22Rv1 (cell line): ENCODE data around the gene ANGPTL8.

ENCODE experiments used
- H3K27ac ChIP-seq: fragments of 450-650 bp; 2 replicates; pipeline ENCODE4 v1.5.1; 2017
- CTCF ChIP-seq: fragments of 450-650 bp; IDR thresholded peaks from 2 replicates; pipeline ENCODE4 v1.5.1; 2017; ENCODE audit warnings: mild to moderate bottlenecking
- ZFX ChIP-seq: fragments of 450-650 bp; IDR thresholded peaks from 2 replicates; pipeline ENCODE4 v1.6.1; 2017; ENCODE audit warnings: antibody characterized with exemption, borderline replicate concordance

ANGPTL8 gene, protein sequence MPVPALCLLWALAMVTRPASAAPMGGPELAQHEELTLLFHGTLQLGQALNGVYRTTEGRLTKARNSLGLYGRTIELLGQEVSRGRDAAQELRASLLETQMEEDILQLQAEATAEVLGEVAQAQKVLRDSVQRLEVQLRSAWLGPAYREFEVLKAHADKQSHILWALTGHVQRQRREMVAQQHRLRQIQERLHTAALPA

DNA sequence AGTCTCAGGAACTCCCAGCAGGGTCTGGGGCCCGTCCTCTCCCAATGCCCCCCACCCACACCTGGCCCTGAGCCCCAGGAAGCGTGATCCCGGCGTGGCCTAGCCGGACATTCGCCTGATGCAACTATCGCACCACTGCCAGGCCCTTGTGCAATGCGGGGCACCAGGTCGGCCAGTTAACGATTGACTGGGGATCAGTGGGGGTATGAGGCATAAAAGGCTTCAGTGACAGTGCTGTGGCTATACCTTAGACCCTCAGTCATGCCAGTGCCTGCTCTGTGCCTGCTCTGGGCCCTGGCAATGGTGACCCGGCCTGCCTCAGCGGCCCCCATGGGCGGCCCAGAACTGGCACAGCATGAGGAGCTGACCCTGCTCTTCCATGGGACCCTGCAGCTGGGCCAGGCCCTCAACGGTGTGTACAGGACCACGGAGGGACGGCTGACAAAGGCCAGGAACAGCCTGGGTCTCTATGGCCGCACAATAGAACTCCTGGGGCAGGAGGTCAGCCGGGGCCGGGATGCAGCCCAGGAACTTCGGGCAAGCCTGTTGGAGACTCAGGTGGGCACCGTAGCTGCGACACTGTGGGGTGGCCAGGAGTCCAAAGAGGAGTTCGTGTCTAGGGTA lies at the start of gene ANGPTL8:
Gene ANGPTL8 (plus strand): TSS at position 243 of the 624 bp plus-strand sequence. CDS start 19 bp downstream, at position 262.
- no peak within 1 kb of the TSS for H3K27ac ChIP-seq
- TF ChIP-seq CTCF (no peak), ZFX (no peak)

DNA sequence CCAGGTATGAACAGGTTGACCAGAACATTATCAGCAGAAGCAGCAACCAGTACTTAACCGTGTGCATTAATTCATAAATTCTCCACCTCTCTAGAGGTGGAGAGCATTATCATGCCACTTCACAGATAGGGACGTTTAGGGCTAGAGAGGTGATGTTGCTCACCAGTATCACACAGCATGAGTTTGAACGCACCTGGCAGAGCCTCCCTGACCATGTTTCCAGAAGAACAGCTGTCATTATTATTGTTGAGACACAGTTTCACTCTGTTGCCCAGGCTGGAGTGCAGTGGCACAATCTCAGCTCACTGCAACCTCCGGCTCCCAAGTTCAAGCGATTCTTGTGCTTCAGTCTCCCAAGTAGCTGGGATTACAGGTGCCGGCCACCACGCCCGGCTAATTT lies 48.9 kb upstream of the ANGPTL8 start:
- TF ChIP-seq ZFX (no peak), CTCF (no peak)
- no peak overlapping the region for H3K27ac ChIP-seq

DNA sequence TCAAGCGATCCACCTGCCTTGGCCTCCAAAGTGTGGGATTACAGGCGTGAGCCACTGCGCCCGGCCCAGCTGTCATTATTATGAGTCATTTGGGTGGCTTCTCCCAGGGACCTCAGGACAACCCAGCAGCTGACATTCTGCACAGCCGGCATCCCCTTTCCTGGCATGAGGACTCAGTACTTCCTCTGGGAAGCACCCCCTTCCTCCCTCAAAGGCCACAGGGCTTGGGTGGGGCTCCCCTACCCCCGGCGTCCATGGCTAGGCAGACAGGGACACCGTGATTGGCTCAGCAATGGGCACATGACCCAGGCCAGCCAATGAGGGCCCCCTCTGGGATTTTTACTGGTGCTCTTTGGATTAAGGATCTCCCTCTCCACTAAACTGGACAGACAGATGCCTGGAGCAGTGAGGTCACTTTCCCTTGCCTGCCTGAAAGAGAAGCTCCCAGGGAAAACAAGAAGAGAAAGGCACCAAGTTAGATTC lies 48.1 kb upstream of the ANGPTL8 start:
- TF ChIP-seq CTCF (no peak), ZFX (no peak)
- no peak overlapping the region for H3K27ac ChIP-seq

DNA sequence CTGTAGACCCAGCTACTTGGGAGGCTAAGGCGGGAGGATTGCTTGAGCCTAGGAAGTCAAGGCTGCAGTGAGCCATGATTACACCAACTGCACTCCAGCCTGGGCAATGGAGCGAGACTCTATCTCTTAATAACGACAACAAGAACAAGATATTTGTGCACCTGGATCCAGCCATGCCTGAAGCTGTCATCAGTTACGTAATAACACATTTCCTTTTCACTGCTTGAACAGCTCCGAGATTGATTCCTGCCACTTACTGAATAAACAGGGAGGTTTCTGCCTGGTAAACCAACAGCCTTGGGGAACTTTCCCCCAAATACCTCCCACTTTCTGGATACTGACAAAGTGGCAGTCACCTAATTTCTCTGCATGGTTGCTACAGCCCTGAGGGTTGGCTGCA lies 47.5 kb upstream of the ANGPTL8 start:
- TF ChIP-seq ZFX (no peak), CTCF (no peak)
- H3K27ac ChIP-seq, result no peak overlapping the region

DNA sequence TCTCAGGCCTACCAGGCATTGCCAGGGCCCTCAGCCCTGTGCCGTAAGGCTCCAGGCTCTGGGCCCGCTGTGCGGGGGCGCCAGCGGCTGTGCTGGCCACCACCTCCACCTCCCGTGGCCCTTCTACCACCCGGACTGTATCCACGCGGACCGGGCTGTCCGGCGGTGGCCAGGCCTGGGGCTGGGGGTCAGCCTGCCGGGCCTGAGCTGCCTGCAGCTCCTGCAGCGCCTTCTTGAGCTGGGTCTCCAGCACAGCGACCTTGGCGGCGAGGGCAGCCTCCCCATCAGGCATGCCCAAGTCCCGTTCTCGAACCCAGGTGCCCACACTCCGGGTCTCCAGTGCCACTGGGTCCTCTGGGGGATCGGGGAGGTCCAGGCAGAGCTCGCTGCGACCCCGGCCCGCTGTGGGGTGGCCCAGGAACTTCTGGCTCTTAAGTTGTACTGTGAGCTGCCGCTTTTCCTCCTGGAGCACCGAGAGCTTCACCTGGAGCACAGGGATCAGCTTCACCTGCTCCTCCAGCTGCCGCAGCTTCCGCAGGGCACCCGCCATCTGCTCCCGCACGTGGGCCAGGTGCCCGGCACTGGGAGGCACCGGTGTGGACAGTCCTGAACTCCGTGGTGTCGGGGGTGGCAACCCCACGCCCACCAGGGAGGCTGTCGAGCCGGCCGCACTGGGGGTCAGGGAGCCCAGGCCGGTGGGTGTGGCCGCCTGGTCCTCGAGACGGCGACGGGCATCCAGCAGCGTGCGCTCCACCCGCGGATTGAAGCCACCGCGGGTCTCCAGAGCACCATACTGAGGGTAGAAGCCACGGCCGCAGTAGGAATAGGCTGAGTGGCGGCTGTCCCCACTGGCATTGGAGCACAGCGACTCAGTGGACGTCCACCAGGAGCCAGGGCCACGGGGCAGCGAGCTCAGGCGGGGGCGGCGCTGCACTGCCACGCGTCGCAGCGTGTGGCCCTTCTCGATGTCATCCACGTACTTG lies 46.2 kb upstream of the ANGPTL8 start:
- TF ChIP-seq ZFX (no peak), CTCF (no peak)

GRCh38 chr19:11194173-11194572 lies 45.2 kb upstream of the ANGPTL8 start:
- TF ChIP-seq CTCF, result no peak
- no peak for TF ChIP-seq ZFX
- no peak overlapping the region for H3K27ac ChIP-seq

More for the DNA sequence above, 46.2 kb upstream of the ANGPTL8 start:
- H3K27ac ChIP-seq, result no peak overlapping the region
